Small intestine (tissue), 7 donors: Measurements from ENCODE around the gene ENO2. TPM values are rescaled to one million over a fixed set of nuclear protein-coding genes. Genes with fewer than 3 reads are reported as not detected.

Experiments used
- DNase-seq, 2 donors: peaks; one replicate each; pipeline versions ENCODE4 v3.0.0 to v3.0.0-alpha.2; 2013
- FAIRE-seq: peaks from 2 replicates; lab custom pipeline; 2012; peaks lifted over from hg19 to GRCh38; lab: Jason Lieb, UNC
- H3K27ac ChIP-seq, 3 donors: one replicate each; pipeline ENCODE4 v1.5.1; 2013; ENCODE audit warnings: low read length in 2 of 3, mild to moderate bottlenecking in 2 of 3, control low read depth in 1 of 3, inconsistent platforms in 1 of 3, low read depth in 1 of 3, moderate library complexity in 1 of 3
- H3K27me3 ChIP-seq, 3 donors: one replicate each; pipeline ENCODE4 v1.6.1; 2013; ENCODE audit warnings: low read length in 3 of 3, inconsistent platforms in 1 of 3; ENCODE audit not compliant: control insufficient read depth in 3 of 3, insufficient read depth in 3 of 3
- H3K36me3 ChIP-seq, 3 donors: one replicate each; pipeline ENCODE4 v1.6.1; 2013; ENCODE audit warnings: low read length in 3 of 3, inconsistent platforms in 1 of 3, low read depth in 1 of 3, mild to moderate bottlenecking in 1 of 3, moderate library complexity in 1 of 3; ENCODE audit not compliant: control insufficient read depth in 3 of 3, insufficient read depth in 2 of 3
- H3K4me1 ChIP-seq, 3 donors: one replicate each; pipeline ENCODE4 v1.6.1; 2013; ENCODE audit warnings: low read length in 2 of 3, inconsistent platforms in 1 of 3, low read depth in 1 of 3, mild to moderate bottlenecking in 1 of 3, moderate library complexity in 1 of 3; ENCODE audit not compliant: control insufficient read depth in 3 of 3, insufficient read depth in 2 of 3
- H3K4me3 ChIP-seq, 3 donors: one replicate each; pipeline ENCODE4 v1.5.1; 2013; ENCODE audit warnings: low read length in 3 of 3, control low read depth in 1 of 3, inconsistent platforms in 1 of 3, low read depth in 1 of 3, mild to moderate bottlenecking in 1 of 3, moderate library complexity in 1 of 3
- H3K9me3 ChIP-seq, 2 donors: one replicate each; pipeline ENCODE4 v1.6.1; 2013; ENCODE audit warnings: low read depth in 1 of 2, low read length in 1 of 2; ENCODE audit not compliant: control insufficient read depth in 2 of 2, insufficient read depth in 1 of 2
- WGBS, 3 donors: extraction: QIAGEN DNeasy Blood & Tissue Kit; methylation state at CpG; one replicate each; pipeline ENCODE4 v1.1.7; 2013; 5-methylcytosine and 5-hydroxymethylcytosine counted together
- polyA plus RNA-seq, 4 donors: library from polyadenylated mRNA; stranded (reverse) in 3 of 4; unstranded in 1 of 4; fragments of 200-250 nt in 3 of 4; fragments of 120-200 nt in 1 of 4; gene quantifications; one replicate each; pipeline versions ENCODE4 v1.2.1 to v1.2.3, GENCODE V29; 2013
- donor health status: healthy with polysubstance abuse.
- donor health status: control.
- donor health status: control.
- donor health status: Bipolar disorder and iron deficiency.
- donor health status: healthy.

Gene ENO2
- polyA plus RNA-seq, 4 donors = 0.67 to 19.1 (median 3.1) TPM

DNA sequence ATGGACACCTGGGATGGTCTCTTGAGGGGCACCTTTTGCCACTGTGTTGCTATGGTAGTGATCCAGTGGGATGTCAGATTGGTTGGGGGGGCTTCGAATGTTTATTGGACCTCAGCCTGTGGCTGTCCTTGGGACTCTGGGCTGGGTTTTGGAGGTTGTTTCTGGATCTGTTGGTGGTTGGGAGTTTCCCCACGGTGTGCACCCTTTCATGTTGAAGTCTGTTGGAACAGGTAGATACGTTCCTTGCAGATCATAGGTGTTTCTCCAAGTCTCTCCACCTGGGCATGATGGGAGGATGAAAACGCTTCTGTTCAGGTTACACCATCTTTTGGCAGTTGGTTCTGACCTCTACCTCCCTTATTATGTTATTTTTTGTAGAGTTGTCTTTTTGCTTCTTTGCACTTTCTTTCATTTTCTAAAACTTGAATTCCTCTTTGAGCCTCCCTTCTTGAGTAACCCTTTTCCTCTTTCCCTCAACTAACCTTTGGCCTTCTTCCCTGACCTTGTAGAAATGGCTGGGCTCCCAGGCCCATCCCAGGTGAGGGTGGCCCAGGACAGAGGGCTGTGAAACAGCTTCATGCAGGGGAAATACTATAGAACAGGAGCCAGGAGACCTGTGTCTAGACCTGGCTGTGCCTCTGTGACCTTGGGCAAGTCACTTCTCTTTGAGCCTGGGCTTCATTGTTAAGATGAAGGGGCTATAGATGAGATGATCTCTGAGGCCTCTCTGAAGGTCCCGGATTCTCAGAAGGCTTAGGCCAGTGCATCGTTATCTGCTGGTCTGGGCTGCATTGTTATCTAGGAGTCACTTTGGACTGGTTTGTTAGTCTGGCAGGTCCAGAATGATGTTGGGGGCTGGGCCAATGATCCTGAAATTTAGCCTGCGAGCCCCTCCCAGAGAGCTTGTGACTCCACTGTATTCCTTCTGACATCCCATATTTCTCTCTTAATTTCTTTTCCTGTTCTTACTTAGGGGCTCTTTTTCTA lies 15.4 kb downstream of the ENO2 start:
- FAIRE-seq = no peak
- Histone ChIP-seq H3K27ac (peak overlapping the region in 2 of 3 donors; percentile 84 to 86), H3K4me1 (peaks cover 7 to 38% (median 14%) of the 10 kb centered on the region in 3 donors), H3K36me3 (peaks cover 3 to 23% (median 4%) of the 10 kb centered on the region in 3 donors), H3K4me3 (peak overlapping the region; percentile 70 to 82 (median 76)), H3K27me3 (no peaks in the 10 kb centered on the region), H3K9me3 (no peaks in the 10 kb centered on the region)
- 29 to 42% (median 35%) methylated on average over 7 of the region's 7 CpGs for WGBS, 3 donors
- peak in 1 of 2 donors; percentile 47 for DNase-seq

DNA sequence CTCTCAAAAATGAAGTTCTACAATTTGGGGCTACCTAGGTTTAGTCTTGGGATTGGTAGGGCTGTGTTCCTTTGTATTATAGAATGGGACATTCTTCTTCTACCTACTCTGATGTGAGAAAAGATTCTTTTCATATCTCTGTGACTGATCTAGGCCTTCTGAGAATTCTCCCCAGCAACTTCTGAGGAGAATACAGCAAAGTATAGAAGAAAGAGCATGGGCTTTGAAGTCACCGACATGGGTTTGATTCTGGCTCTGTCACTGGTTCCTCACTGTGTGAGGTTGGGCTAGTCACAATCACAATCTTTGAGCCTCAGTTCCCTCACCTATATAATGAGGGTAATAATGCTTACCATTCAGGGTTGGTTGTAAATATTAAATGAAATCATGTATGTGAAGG lies 18.4 kb downstream of the ENO2 start:
- no peak for DNase-seq
- H3K27ac ChIP-seq = no peak overlapping the region
- H3K9me3 ChIP-seq = no peaks in the 10 kb centered on the region
- peaks cover 5 to 26% (median 9%) of the 10 kb centered on the region in 3 donors for H3K4me1 ChIP-seq
- H3K4me3 ChIP-seq = no peak overlapping the region
- H3K27me3 ChIP-seq = no peaks in the 10 kb centered on the region
- no peak for FAIRE-seq
- peaks cover 7 to 47% (median 8%) of the 10 kb centered on the region in 3 donors for H3K36me3 ChIP-seq
- WGBS, 3 donors = 60 to 70% (median 66%) methylated on average over 1 of the region's 1 CpG

DNA sequence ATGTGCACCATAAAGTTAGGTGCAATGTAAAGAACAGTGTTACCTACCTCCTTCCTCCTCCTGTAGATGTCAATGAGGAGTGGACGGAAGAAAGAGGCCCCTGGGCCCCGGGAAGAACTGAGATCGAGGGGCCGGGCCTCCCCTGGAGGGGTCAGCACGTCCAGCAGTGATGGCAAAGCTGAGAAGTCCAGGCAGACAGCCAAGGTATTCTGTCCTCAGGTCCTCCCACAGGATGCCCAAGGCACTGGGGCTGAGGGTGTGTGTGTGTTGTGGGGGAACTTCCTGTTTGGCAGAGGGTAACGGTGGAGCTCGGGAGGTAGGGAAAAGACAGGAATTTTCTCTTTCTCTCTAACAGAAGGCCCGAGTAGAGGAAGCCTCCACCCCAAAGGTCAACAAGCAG lies 19.7 kb downstream of the ENO2 start:
- Histone ChIP-seq H3K4me3 (no peak overlapping the region), H3K36me3 (peaks cover 7 to 55% (median 8%) of the 10 kb centered on the region in 3 donors), H3K4me1 (peaks cover 6 to 37% (median 9%) of the 10 kb centered on the region in 3 donors), H3K9me3 (no peaks in the 10 kb centered on the region), H3K27me3 (no peaks in the 10 kb centered on the region), H3K27ac (peak overlapping the region in 1 of 3 donors; percentile 36)
- DNase-seq (no peak), FAIRE-seq (no peak)
- WGBS, 3 donors = 50 to 73% (median 59%) methylated on average over 8 of the region's 8 CpGs

DNA sequence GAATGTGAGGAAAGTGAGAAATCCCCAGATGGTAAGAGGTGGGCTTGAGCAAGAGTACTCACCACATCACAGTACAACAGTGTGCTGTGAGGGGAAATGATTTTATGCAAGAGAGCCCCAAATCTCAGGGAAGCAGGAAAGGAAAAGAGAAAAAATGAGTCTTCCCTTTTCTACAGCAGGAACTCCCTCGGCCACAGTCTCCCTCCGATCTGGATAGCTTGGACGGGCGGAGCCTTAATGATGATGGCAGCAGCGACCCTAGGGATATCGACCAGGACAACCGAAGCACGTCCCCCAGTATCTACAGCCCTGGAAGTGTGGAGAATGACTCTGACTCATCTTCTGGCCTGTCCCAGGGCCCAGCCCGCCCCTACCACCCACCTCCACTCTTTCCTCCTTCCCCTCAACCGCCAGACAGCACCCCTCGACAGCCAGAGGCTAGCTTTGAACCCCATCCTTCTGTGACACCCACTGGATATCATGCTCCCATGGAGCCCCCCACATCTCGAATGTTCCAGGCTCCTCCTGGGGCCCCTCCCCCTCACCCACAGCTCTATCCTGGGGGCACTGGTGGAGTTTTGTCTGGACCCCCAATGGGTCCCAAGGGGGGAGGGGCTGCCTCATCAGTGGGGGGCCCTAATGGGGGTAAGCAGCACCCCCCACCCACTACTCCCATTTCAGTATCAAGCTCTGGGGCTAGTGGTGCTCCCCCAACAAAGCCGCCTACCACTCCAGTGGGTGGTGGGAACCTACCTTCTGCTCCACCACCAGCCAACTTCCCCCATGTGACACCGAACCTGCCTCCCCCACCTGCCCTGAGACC lies 21.2 kb downstream of the ENO2 start:
- WGBS, 3 donors = 59 to 72% (median 72%) methylated on average over 13 to 14 of the region's 14 CpGs
- Histone ChIP-seq H3K27me3 (no peaks in the 10 kb centered on the region), H3K4me3 (no peak overlapping the region), H3K9me3 (no peaks in the 10 kb centered on the region), H3K27ac (peak overlapping the region in 1 of 3 donors; percentile 12), H3K36me3 (peaks cover 7 to 64% (median 8%) of the 10 kb centered on the region in 3 donors), H3K4me1 (peaks cover 2 to 25% (median 4%) of the 10 kb centered on the region in 3 donors)
- FAIRE-seq (no peak), DNase-seq (no peak)

DNA sequence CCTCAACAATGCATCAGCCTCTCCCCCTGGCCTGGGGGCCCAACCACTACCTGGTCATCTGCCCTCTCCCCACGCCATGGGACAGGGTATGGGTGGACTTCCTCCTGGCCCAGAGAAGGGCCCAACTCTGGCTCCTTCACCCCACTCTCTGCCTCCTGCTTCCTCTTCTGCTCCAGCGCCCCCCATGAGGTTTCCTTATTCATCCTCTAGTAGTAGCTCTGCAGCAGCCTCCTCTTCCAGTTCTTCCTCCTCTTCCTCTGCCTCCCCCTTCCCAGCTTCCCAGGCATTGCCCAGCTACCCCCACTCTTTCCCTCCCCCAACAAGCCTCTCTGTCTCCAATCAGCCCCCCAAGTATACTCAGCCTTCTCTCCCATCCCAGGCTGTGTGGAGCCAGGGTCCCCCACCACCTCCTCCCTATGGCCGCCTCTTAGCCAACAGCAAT lies 21.8 kb downstream of the ENO2 start:
- H3K27ac ChIP-seq = peak overlapping the region in 1 of 3 donors; percentile 89
- peaks cover 7 to 70% (median 8%) of the 10 kb centered on the region in 3 donors for H3K36me3 ChIP-seq
- no peak overlapping the region for H3K4me3 ChIP-seq
- H3K27me3 ChIP-seq = no peaks in the 10 kb centered on the region
- DNase-seq (no peak), FAIRE-seq (no peak)
- 79 to 100% (median 86%) methylated on average over 2 to 3 of the region's 3 CpGs for WGBS, 3 donors
- peaks cover 2 to 25% (median 4%) of the 10 kb centered on the region in 3 donors for H3K4me1 ChIP-seq
- no peaks in the 10 kb centered on the region for H3K9me3 ChIP-seq

DNA sequence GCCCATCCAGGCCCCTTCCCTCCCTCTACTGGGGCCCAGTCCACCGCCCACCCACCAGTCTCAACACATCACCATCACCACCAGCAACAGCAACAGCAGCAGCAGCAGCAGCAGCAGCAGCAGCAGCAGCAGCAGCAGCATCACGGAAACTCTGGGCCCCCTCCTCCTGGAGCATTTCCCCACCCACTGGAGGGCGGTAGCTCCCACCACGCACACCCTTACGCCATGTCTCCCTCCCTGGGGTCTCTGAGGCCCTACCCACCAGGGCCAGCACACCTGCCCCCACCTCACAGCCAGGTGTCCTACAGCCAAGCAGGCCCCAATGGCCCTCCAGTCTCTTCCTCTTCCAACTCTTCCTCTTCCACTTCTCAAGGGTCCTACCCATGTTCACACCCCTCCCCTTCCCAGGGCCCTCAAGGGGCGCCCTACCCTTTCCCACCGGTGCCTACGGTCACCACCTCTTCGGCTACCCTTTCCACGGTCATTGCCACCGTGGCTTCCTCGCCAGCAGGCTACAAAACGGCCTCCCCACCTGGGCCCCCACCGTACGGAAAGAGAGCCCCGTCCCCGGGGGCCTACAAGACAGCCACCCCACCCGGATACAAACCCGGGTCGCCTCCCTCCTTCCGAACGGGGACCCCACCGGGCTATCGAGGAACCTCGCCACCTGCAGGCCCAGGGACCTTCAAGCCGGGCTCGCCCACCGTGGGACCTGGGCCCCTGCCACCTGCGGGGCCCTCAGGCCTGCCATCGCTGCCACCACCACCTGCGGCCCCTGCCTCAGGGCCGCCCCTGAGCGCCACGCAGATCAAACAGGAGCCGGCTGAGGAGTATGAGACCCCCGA lies 22.5 kb downstream of the ENO2 start:
- Histone ChIP-seq H3K9me3 (no peaks in the 10 kb centered on the region), H3K4me3 (peak overlapping the region; percentile 62 to 71 (median 63)), H3K27ac (peak overlapping the region; percentile 89 to 95 (median 92)), H3K27me3 (no peaks in the 10 kb centered on the region), H3K36me3 (peaks cover 8 to 77% (median 8%) of the 10 kb centered on the region in 3 donors), H3K4me1 (peaks cover 2 to 25% (median 4%) of the 10 kb centered on the region in 3 donors)
- peak in 1 of 2 donors; percentile 44 for DNase-seq
- FAIRE-seq = no peak
- 19 to 33% (median 27%) methylated on average over 31 to 36 of the region's 36 CpGs for WGBS, 3 donors

DNA sequence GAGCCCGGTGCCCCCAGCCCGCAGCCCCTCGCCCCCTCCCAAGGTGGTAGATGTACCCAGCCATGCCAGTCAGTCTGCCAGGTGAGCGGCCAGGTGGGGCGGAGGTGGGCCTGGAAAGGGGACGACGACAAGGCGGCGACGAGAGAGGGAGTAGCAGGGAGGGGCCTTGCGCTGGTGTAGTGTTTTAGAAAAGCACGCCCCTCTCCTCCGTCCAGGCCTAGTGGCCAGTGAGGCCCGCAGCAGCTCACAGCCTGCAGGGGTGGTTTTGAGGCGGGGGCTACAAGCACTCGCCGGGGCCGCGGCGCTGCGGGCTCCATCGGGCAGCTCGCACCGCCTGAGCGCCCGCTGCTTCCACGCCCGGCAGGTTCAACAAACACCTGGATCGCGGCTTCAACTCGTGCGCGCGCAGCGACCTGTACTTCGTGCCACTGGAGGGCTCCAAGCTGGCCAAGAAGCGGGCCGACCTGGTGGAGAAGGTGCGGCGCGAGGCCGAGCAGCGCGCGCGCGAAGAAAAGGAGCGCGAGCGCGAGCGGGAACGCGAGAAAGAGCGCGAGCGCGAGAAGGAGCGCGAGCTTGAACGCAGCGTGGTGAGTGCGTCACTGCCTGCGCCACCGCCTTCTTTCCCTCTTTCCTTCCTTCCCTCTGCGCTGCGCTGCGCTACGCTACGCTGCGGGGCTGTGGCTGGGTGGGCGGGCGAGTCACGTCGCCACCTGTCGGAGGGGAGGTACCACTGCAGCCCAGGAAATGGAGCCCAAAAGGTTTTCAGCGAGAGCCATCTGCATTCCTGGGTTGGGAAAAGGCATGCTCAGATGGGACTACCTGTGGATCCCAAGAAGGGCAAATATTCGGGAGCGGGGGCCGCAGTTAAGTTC lies 23.3 kb downstream of the ENO2 start:
- H3K27ac ChIP-seq = peak overlapping the region; percentile 89 to 95 (median 92)
- peak overlapping the region; percentile 62 to 71 (median 63) for H3K4me3 ChIP-seq
- FAIRE-seq = no peak
- peak; percentile 96 to 98 for DNase-seq
- peaks cover 8 to 84% (median 10%) of the 10 kb centered on the region in 3 donors for H3K36me3 ChIP-seq
- 0% methylated on average over 72 to 80 of the region's 80 CpGs for WGBS, 3 donors
- peaks cover 2 to 20% (median 4%) of the 10 kb centered on the region in 3 donors for H3K4me1 ChIP-seq
- no peaks in the 10 kb centered on the region for H3K9me3 ChIP-seq
- H3K27me3 ChIP-seq = no peaks in the 10 kb centered on the region
